ENCODE data around the gene PBRM1.
"Not testable (repeated sequence)": the region's sequence is repeated elsewhere in the genome, so short reads cannot be mapped to it uniquely, and the experiment has no call there.

Gene PBRM1

GRCh38 chr3:52685709-52686691 lies at the start of gene PBRM1, which contains the start of gene GNL3:
PBRM1 (minus strand) TSS chr3:52685913.
GNL3 (plus strand) TSS chr3:52686032; CDS start chr3:52686093, 61 bp downstream.
- Mint-ChIP-seq H3K4me3 (peak within 1 kb of the TSS; percentile 96), H3K4me1 (peaks cover 73% of the 10 kb centered on the region), H3K36me3 (peaks cover 31% of the 10 kb centered on the region), H3K27ac (peak within 1 kb of the TSS; percentile 97), H3K9me3 (no peaks in the 10 kb centered on the region), H3K27me3 (no peaks in the 10 kb centered on the region)

DNA sequence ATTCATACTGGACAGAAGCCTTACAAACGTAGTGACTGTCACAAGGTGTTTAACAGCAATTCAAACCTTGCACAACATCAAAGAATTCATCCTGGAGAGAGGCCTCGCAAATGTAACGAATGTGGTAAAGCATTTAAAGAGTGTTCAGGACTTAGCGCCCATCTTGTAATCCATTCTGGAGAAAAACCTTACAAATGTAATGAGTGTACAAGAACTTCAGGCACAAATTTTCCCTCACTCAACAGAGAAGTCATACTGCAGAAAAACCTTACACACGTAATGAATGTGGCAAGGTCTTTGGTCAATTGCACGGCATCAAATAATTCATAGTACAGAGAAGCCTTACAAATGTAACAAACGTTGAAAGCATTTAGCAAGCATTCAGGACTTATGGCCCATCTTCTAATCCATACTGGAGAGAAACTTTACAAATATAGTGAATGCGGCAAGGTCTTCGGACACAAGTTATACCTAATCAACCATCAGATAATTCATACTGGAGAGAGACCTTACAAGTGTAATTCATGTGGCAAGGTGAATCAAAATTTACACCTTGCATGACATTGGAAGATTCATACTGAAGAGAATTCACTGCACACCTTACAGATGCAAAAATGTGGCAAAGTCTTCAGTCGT lies 47.7 kb upstream of the PBRM1 start:
- peaks cover 49% of the 10 kb centered on the region for H3K36me3 Mint-ChIP-seq
- no peaks in the 10 kb centered on the region for H3K27me3 Mint-ChIP-seq
- H3K27ac Mint-ChIP-seq: no peak overlapping the region
- H3K9me3 Mint-ChIP-seq: no peaks in the 10 kb centered on the region
- H3K4me1 Mint-ChIP-seq: peaks cover 14% of the 10 kb centered on the region
- H3K4me3 Mint-ChIP-seq: no peak overlapping the region

DNA sequence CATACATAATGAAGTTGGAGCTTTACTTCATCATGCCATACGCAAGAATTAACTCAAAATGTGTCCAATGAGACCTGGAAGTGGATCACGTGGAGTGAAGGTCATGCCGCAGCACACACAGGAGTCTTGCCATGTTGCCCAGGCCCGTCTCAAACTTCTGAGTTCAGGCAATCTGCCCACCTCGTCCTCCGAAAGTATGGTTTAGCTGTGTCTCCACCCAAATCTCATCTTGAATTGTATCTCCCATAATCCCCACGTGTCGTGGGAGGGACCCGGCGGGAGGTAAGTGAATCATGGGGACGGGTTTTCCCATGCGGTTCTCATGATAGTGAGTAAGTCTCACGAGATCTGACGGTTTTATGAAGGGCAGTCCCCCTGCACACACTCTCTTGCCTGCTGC lies 45.9 kb upstream of the PBRM1 start:
- Mint-ChIP-seq H3K36me3 (peaks cover 49% of the 10 kb centered on the region), H3K4me3 (no peak overlapping the region), H3K9me3 (no peaks in the 10 kb centered on the region), H3K27me3 (no peaks in the 10 kb centered on the region), H3K4me1 (peaks cover 14% of the 10 kb centered on the region), H3K27ac (no peak overlapping the region)

DNA sequence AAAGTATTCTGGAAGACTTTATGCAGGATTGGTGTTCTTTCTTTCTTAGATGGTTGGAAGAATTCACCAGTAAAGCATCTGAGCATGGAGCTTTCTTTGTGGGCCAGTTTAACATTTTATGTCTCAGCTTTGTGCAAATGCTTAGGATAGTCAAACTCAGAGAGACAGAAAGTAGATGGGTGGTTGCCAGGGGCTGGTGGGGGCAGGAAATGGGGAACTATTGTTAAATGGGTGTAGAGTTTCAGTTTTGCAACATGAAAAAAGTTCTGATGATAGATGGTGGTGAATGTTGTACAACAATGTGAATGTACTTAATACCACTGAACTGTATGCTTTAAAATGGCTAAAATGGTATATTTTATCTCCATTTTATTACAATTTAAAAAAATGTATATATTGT lies 45.0 kb upstream of the PBRM1 start:
- Mint-ChIP-seq H3K36me3 (peaks cover 47% of the 10 kb centered on the region), H3K27me3 (no peaks in the 10 kb centered on the region), H3K4me3 (peak overlapping the region; percentile 11), H3K9me3 (no peaks in the 10 kb centered on the region), H3K27ac (peak overlapping the region; percentile 41), H3K4me1 (peaks cover 14% of the 10 kb centered on the region)

DNA sequence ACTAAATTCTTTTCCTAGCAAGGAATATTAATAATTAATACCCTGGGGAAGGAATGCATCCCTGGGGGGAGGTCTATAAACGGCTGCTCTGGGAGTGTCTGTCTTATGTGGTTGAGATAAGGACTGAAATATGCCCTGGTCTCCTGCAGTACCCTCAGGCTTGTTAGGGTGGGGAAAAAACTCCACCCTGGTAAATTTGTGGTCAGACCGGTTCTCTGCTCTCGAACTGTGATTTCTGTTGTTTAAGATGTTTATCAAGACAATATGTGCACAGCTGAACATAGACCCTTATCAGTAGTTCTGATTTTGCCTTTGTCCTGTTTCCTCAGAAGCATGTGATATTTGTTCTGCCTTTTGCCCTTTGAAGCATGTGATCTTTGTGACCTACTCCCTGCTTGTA lies 43.0 kb upstream of the PBRM1 start:
- Mint-ChIP-seq H3K4me1 (peaks cover 14% of the 10 kb centered on the region), H3K36me3 (peaks cover 39% of the 10 kb centered on the region)
- H3K4me3 Mint-ChIP-seq, H3K27me3 Mint-ChIP-seq, H3K9me3 Mint-ChIP-seq, H3K27ac Mint-ChIP-seq: not testable (repeated sequence)

- no peak overlapping the region for H3K27ac Mint-ChIP-seq
- H3K27me3 Mint-ChIP-seq: no peaks in the 10 kb centered on the region
- H3K4me3 Mint-ChIP-seq: no peak overlapping the region
- H3K4me1 Mint-ChIP-seq: peaks cover 31% of the 10 kb centered on the region
- H3K36me3 Mint-ChIP-seq: peaks cover 12% of the 10 kb centered on the region
- no peaks in the 10 kb centered on the region for H3K9me3 Mint-ChIP-seq
Observed at GRCh38 chr3:52724511-52724910, 38.8 kb upstream of the PBRM1 start.

GRCh38 chr3:52723935-52724334 lies 38.2 kb upstream of the PBRM1 start:
- Mint-ChIP-seq H3K36me3 (peaks cover 11% of the 10 kb centered on the region), H3K9me3 (no peaks in the 10 kb centered on the region), H3K4me3 (no peak overlapping the region), H3K4me1 (peaks cover 31% of the 10 kb centered on the region), H3K27ac (no peak overlapping the region), H3K27me3 (no peaks in the 10 kb centered on the region)

- no peak overlapping the region for H3K4me3 Mint-ChIP-seq
- peaks cover 8% of the 10 kb centered on the region for H3K36me3 Mint-ChIP-seq
- H3K9me3 Mint-ChIP-seq: no peaks in the 10 kb centered on the region
- H3K27me3 Mint-ChIP-seq: no peaks in the 10 kb centered on the region
- H3K4me1 Mint-ChIP-seq: peaks cover 31% of the 10 kb centered on the region
- H3K27ac Mint-ChIP-seq: no peak overlapping the region
Observed at GRCh38 chr3:52722491-52722890, 36.8 kb upstream of the PBRM1 start.

- Mint-ChIP-seq H3K4me3 (no peak overlapping the region), H3K36me3 (peaks cover 7% of the 10 kb centered on the region), H3K27ac (peak overlapping the region; percentile 86), H3K27me3 (no peaks in the 10 kb centered on the region), H3K4me1 (peaks cover 31% of the 10 kb centered on the region), H3K9me3 (no peaks in the 10 kb centered on the region)
Observed at GRCh38 chr3:52721730-52722008, 36.0 kb upstream of the PBRM1 start.

- peak overlapping the region; percentile 86 for H3K27ac Mint-ChIP-seq
- H3K36me3 Mint-ChIP-seq: peaks cover 10% of the 10 kb centered on the region
- peak overlapping the region; percentile 23 for H3K4me3 Mint-ChIP-seq
- H3K9me3 Mint-ChIP-seq: no peaks in the 10 kb centered on the region
- no peaks in the 10 kb centered on the region for H3K27me3 Mint-ChIP-seq
- peaks cover 35% of the 10 kb centered on the region for H3K4me1 Mint-ChIP-seq
Observed at GRCh38 chr3:52721002-52721729, 35.5 kb upstream of the PBRM1 start.

GRCh38 chr3:52719618-52720017 lies 33.9 kb upstream of the PBRM1 start:
- Mint-ChIP-seq H3K9me3 (no peaks in the 10 kb centered on the region), H3K4me3 (no peak overlapping the region), H3K27me3 (no peaks in the 10 kb centered on the region), H3K27ac (peak overlapping the region; percentile 90), H3K36me3 (peaks cover 9% of the 10 kb centered on the region), H3K4me1 (peaks cover 35% of the 10 kb centered on the region)

- Mint-ChIP-seq H3K27ac (no peak overlapping the region), H3K27me3 (no peaks in the 10 kb centered on the region), H3K36me3 (peaks cover 7% of the 10 kb centered on the region), H3K4me1 (peaks cover 17% of the 10 kb centered on the region), H3K9me3 (no peaks in the 10 kb centered on the region), H3K4me3 (no peak overlapping the region)
Observed at GRCh38 chr3:52715714-52716305, 30.1 kb upstream of the PBRM1 start.

DNA sequence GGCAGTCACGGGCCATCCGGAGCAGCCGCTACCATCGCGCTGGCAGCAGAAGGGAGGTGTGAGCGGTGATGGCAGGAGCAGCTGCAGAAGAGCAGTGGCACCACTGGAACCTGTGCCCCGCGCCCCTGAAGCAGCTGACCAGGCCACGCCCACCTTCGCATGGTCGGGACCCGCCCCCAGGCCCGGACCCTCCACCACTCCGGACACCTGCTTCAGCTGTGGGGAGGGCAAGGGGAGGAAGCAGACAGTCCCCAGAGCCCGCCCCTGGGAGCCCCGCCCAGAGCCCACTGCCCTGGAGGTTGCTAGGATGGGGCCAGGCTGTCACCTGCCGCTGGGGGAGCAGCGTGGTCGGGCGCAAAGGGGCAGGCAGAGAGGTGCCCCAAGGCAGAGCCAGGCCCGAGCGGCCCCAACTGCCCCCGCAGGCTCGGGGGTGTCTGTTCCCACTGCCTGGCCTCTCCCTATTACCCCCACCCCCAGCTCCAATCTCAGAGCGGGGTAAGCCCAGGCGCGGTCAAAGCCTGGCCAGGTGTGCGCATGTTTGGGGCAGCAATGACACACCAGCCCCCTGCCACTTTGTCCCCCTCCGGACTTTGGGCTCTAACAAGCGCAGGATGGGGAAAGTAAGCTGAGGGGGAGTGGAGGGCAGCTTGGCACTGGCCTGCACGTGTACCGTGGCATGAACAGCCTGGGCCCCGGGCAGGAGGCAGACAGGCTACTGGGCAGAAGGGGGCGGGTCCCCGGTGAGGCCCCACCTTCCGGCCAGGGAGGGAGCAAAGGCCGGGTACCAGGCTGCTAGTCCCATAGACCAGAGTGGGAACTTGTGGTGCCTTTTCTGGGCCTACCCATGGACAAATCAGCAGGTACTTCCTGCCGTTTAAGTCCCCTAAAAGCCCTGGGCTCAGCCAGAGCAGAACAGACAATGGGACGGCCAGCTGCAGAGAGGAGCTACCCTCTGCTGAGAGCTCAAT lies 28.9 kb upstream of the PBRM1 start:
- no peak overlapping the region for H3K4me3 Mint-ChIP-seq
- H3K27me3 Mint-ChIP-seq: no peaks in the 10 kb centered on the region
- H3K4me1 Mint-ChIP-seq: peaks cover 5% of the 10 kb centered on the region
- H3K36me3 Mint-ChIP-seq: peaks cover 6% of the 10 kb centered on the region
- no peaks in the 10 kb centered on the region for H3K9me3 Mint-ChIP-seq
- H3K27ac Mint-ChIP-seq: no peak overlapping the region

DNA sequence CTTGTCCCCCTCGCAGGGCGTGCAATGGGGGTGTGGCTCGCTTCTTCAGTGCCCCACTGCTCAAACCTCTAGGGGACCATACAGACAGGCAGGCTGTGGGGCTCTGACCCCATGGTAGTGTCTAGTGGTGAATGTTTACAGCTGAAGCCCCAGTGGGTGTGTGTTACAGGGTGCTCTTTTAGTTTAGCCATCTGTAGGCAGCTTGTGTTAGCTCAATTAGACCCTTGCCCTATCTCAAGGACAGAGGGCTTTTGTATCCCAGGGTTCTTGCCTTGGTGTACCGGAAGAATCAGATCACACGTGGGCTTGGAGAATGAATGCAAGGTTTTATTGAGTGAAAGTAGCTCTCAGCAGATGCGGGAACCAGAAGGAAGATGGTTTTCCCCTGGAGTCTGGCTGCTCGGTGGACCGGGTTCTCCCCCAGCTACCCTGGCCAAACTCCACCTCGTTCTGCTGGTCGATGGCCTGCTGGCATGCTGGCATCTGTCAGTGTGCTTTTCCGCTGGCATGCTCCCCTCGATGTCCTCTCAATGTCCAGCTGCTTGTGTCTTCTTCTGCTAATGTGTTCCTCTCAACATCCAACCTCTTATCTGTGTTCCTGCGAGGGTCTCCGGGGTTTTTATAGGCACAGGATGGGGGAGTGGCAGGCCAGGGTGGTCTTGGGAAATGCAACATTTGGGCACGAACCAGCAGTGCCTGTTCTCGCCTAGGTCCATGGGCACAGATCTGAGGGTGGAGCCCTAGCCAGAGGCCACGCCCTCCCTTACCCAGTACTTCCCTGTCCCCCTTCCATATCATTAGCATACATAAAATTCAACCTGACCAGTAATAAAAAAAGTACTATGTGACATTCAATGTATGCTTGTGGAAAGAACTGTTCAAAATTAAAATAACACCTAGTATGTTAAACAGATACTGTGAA lies 26.8 kb upstream of the PBRM1 start:
- Mint-ChIP-seq H3K27ac (peak overlapping the region; percentile 83), H3K4me1 (peaks cover 14% of the 10 kb centered on the region)

More for the DNA sequence above, 26.8 kb upstream of the PBRM1 start:
- Mint-ChIP-seq H3K9me3 (no peaks in the 10 kb centered on the region), H3K4me3 (no peak overlapping the region), H3K27me3 (no peaks in the 10 kb centered on the region), H3K36me3 (peaks cover 4% of the 10 kb centered on the region)

Measured in activated naive CD4-positive, alpha-beta T cell treated with anti-CD3 and anti-CD28 coated beads, Interleukin-2, amount 50 U/mL, for 24 hours (primary cell).